Erythroblast (primary cell): ENCODE results near the gene PRIM2.
"Not testable (repeated sequence)": the region's sequence is repeated elsewhere in the genome, so short reads cannot be mapped to it uniquely, and the experiment has no call there.

ENCODE experiments used
- GATA1 ChIP-seq: IDR thresholded peaks from 2 replicates; pipeline ENCODE4 v1.6.1; 2011; ENCODE audit warnings: low read depth, mild to moderate bottlenecking, control low read depth, low read length, moderate library complexity
- POLR2A ChIP-seq: IDR thresholded peaks from 2 replicates; pipeline ENCODE4 v1.6.1; 2011; ENCODE audit warnings: mild to moderate bottlenecking, low read length

DNA sequence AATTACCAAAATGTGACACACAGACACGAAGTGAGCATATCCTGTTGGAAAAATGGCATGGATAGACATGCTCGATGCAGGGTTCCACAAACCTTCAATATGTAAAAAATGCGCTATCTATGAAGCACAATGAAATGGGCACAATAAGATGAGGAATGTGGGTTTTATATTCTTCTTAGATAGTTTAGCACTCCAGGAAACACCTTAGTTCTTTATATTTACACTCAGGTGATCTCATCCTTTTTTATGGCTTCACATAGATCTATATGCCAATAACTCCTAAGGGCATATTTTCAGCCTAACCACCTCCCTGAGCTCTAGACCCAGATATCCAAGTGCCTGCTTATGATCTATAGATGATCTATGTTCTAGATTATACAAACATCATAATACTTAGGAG lies 244.8 kb downstream of the PRIM2 start:
- not testable (repeated sequence) for TF ChIP-seq POLR2A, GATA1
